ENCODE measurements around the gene VWA3A. TPM values are rescaled to one million over a fixed set of nuclear protein-coding genes. Genes with fewer than 3 reads are reported as not detected.

VWA3A gene
- total and polyA plus RNA-seq, 2 donors (not counting 1 experiment from before 2014, with no cell fraction given), result 0.06 to 0.17 TPM

DNA sequence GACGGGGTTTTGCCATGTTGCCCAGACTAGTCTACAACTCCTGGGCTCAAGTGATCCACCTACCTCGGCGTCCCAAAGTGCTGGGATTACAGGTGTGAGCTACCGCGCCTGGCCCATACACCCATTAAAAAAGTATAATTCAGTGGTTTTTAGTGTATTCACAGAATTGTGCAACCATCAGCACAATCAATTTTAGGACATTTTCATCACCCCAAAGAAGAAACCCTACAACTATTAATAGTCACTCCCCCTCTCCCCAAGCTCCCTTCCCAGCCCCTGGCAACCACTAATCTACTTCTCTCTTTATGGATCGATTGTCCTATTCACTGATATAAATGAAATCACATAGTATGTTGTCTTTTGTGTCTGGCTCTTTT is 109.9 kb downstream of the VWA3A start:
- no peak overlapping the region for H3K27ac ChIP-seq (ENCODE audit: insufficient read depth, low read length)
- no peak overlapping the region for H2AFZ ChIP-seq (ENCODE audit: low read length)
- H3K9me3 ChIP-seq (ENCODE audit: control insufficient read depth, insufficient read depth, low read depth, low read length), result no peaks in the 10 kb centered on the region
- H3K4me1 ChIP-seq (ENCODE audit: control insufficient read depth, extremely low read depth, insufficient read depth, low read length), result peaks cover 12% of the 10 kb centered on the region
- H3K36me3 ChIP-seq (ENCODE audit: control insufficient read depth, insufficient read depth, low read length), result no peaks in the 10 kb centered on the region
- H3K9ac ChIP-seq (ENCODE audit: insufficient read depth, low read length), result no peak overlapping the region
- no peaks in the 10 kb centered on the region for H3K27me3 ChIP-seq (ENCODE audit: control insufficient read depth, insufficient read depth, low read length)
- H3K4me3 ChIP-seq (replicated peaks in 1 of 4; ENCODE audit: control extremely low read depth in 1 of 4, insufficient read depth in 1 of 4, low read depth in 3 of 4, low read length in 4 of 4), result no peak overlapping the region
- H4K20me1 ChIP-seq (ENCODE audit: control insufficient read depth, extremely low read depth, insufficient read depth, low read length), result no peaks in the 10 kb centered on the region
- H3K4me2 ChIP-seq (ENCODE audit: extremely low read depth, insufficient read depth, low read length), result no peak overlapping the region
- TF ChIP-seq EZH2 (IDR thresholded peaks at IDR 0.05; ENCODE audit: low read length, missing control alignments), result no peak
- TF ChIP-seq, protein P1, sequence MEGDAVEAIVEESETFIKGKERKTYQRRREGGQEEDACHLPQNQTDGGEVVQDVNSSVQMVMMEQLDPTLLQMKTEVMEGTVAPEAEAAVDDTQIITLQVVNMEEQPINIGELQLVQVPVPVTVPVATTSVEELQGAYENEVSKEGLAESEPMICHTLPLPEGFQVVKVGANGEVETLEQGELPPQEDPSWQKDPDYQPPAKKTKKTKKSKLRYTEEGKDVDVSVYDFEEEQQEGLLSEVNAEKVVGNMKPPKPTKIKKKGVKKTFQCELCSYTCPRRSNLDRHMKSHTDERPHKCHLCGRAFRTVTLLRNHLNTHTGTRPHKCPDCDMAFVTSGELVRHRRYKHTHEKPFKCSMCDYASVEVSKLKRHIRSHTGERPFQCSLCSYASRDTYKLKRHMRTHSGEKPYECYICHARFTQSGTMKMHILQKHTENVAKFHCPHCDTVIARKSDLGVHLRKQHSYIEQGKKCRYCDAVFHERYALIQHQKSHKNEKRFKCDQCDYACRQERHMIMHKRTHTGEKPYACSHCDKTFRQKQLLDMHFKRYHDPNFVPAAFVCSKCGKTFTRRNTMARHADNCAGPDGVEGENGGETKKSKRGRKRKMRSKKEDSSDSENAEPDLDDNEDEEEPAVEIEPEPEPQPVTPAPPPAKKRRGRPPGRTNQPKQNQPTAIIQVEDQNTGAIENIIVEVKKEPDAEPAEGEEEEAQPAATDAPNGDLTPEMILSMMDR (conservative IDR thresholded peaks at IDR 0.05 in 1 of 2, IDR thresholded peaks at IDR 0.05 in 1 of 2; ENCODE audit: low read depth in 1 of 2, low read length in 2 of 2), result no peak
- no peak for DNase-seq (ENCODE audit: low read depth in 2 of 2)
- H3K79me2 ChIP-seq (ENCODE audit: control insufficient read depth, insufficient read depth, low read length), result peaks cover 2% of the 10 kb centered on the region

GRCh38 chr16:22203091-22203490 is 110.8 kb downstream of the VWA3A start:
- H3K9me3 ChIP-seq (ENCODE audit: control insufficient read depth, insufficient read depth, low read depth, low read length), result no peaks in the 10 kb centered on the region
- DNase-seq (ENCODE audit: low read depth in 2 of 2), result no peak
- H3K4me2 ChIP-seq (ENCODE audit: extremely low read depth, insufficient read depth, low read length), result no peak overlapping the region
- H3K79me2 ChIP-seq (ENCODE audit: control insufficient read depth, insufficient read depth, low read length), result peaks cover 11% of the 10 kb centered on the region
- peaks cover 19% of the 10 kb centered on the region for H3K4me1 ChIP-seq (ENCODE audit: control insufficient read depth, extremely low read depth, insufficient read depth, low read length)
- no peaks in the 10 kb centered on the region for H4K20me1 ChIP-seq (ENCODE audit: control insufficient read depth, extremely low read depth, insufficient read depth, low read length)
- no peak overlapping the region for H3K4me3 ChIP-seq (replicated peaks in 1 of 4; ENCODE audit: control extremely low read depth in 1 of 4, insufficient read depth in 1 of 4, low read depth in 3 of 4, low read length in 4 of 4)
- H3K9ac ChIP-seq (ENCODE audit: insufficient read depth, low read length), result no peak overlapping the region
- no peak overlapping the region for H2AFZ ChIP-seq (ENCODE audit: low read length)
- no peaks in the 10 kb centered on the region for H3K36me3 ChIP-seq (ENCODE audit: control insufficient read depth, insufficient read depth, low read length)
- no peak overlapping the region for H3K27ac ChIP-seq (ENCODE audit: insufficient read depth, low read length)
- H3K27me3 ChIP-seq (ENCODE audit: control insufficient read depth, insufficient read depth, low read length), result no peaks in the 10 kb centered on the region
- TF ChIP-seq EZH2 (IDR thresholded peaks at IDR 0.05; ENCODE audit: low read length, missing control alignments), result no peak
- TF ChIP-seq, protein P1 (conservative IDR thresholded peaks at IDR 0.05 in 1 of 2, IDR thresholded peaks at IDR 0.05 in 1 of 2; ENCODE audit: low read depth in 1 of 2, low read length in 2 of 2), result no peak

DNA sequence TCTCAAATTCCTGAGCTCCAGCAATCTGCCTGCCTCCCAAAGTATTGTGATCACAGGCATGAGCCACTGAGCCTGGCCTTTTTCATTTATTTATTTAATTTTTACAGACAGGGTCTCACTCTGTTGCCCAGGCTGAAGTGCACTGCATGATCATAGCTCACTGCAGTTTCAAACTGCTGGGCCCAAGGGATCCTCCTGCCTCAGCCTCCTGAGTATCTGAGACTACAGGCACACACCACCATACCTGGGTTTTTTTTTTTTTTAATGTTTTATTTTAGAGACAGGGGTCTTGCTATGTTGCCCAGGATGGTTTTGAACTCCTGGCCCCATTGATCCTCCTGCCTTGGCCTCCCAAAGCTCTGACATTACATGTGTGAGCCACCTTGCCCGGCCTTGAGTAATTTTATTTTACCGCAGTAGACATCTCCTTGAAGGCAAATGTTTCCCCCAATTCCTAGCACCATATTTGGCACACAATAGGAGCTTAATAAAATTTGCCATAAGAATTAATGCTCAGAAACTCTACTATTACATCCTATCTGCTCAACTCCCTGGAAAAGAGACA is 111.8 kb downstream of the VWA3A start:
- Histone ChIP-seq H2AFZ (ENCODE audit: low read length) (no peak overlapping the region), H3K9me3 (ENCODE audit: control insufficient read depth, insufficient read depth, low read depth, low read length) (no peaks in the 10 kb centered on the region), H3K27ac (ENCODE audit: insufficient read depth, low read length) (no peak overlapping the region), H4K20me1 (ENCODE audit: control insufficient read depth, extremely low read depth, insufficient read depth, low read length) (no peaks in the 10 kb centered on the region), H3K27me3 (ENCODE audit: control insufficient read depth, insufficient read depth, low read length) (no peaks in the 10 kb centered on the region), H3K4me1 (ENCODE audit: control insufficient read depth, extremely low read depth, insufficient read depth, low read length) (peaks cover 12% of the 10 kb centered on the region), H3K9ac (ENCODE audit: insufficient read depth, low read length) (no peak overlapping the region), H3K79me2 (ENCODE audit: control insufficient read depth, insufficient read depth, low read length) (peaks cover 19% of the 10 kb centered on the region), H3K36me3 (ENCODE audit: control insufficient read depth, insufficient read depth, low read length) (no peaks in the 10 kb centered on the region), H3K4me3 (replicated peaks in 1 of 4; ENCODE audit: control extremely low read depth in 1 of 4, insufficient read depth in 1 of 4, low read depth in 3 of 4, low read length in 4 of 4) (no peak overlapping the region), H3K4me2 (ENCODE audit: extremely low read depth, insufficient read depth, low read length) (no peak overlapping the region)
- no peak for TF ChIP-seq EZH2 (IDR thresholded peaks at IDR 0.05; ENCODE audit: low read length, missing control alignments)
- TF ChIP-seq, protein P1 (conservative IDR thresholded peaks at IDR 0.05 in 1 of 2, IDR thresholded peaks at IDR 0.05 in 1 of 2; ENCODE audit: low read depth in 1 of 2, low read length in 2 of 2), result no peak
- no peak for DNase-seq (ENCODE audit: low read depth in 2 of 2)
